HepG2 (cell line): ENCODE data around the gene TPI1. TPM values are rescaled to one million over a fixed set of nuclear protein-coding genes. Genes with fewer than 3 reads are reported as not detected.

ENCODE experiments used
- ARID4A ChIP-seq: sonication (generic); formaldehyde crosslinking; IDR thresholded peaks from 2 replicates; pipeline ENCODE4 v1.5.0; 2020; ENCODE audit warnings: mild to moderate bottlenecking, missing genetic modification reagents, borderline replicate concordance
- PCBP2 ChIP-seq: fragments of 200-400 bp; formaldehyde crosslinking; optimal IDR thresholded peaks from 2 replicates; pipeline ENCODE3; 2018; ENCODE audit warnings: low read length, low read depth; ENCODE audit not compliant: poor library complexity, severe bottlenecking
- POGK ChIP-seq: sonication (generic); formaldehyde crosslinking; conservative IDR thresholded peaks from 2 replicates; pipeline ENCODE4 v1.8.0; 2022; ENCODE audit warnings: mild to moderate bottlenecking, moderate library complexity, missing genetic modification reagents
- TEAD3 ChIP-seq: optimal IDR thresholded peaks from 2 replicates; pipeline ENCODE3; 2016; ENCODE audit warnings: borderline replicate concordance
- THAP9 ChIP-seq: sonication (generic); formaldehyde crosslinking; IDR thresholded peaks from 2 replicates; pipeline ENCODE4; 2020; ENCODE audit warnings: missing genetic modification reagents, mild to moderate bottlenecking, borderline replicate concordance
- ZFP91 ChIP-seq: sonication (generic); formaldehyde crosslinking; IDR thresholded peaks from 2 replicates; pipeline ENCODE4 v1.9.0; 2022; ENCODE audit warnings: missing genetic modification reagents, mild to moderate bottlenecking, borderline replicate concordance
- ZNF326 ChIP-seq: sonication (generic); formaldehyde crosslinking; IDR thresholded peaks from 2 replicates; pipeline ENCODE4 v1.4.0; 2020; ENCODE audit warnings: missing genetic modification reagents, borderline replicate concordance
- ZNF781 ChIP-seq: sonication (generic); formaldehyde crosslinking; IDR thresholded peaks from 2 replicates; pipeline ENCODE4 v1.5.1; 2020; ENCODE audit warnings: borderline replicate concordance, mild to moderate bottlenecking, missing genetic modification reagents; ENCODE audit errors: not compliant biosample characterization
- polyA plus RNA-seq, 8 experiments: library from polyadenylated mRNA; depleted of rRNA in 3 of 8; stranded (reverse) in 7 of 8; unstranded in 1 of 8; fragments of >200 nt; fragmentation: Illumina TruSeq in 4 of 8; extraction: Trizol in 4 of 8; gene quantifications; 2 replicates each; pipeline versions ENCODE4 v1.2.1 to v1.2.3, GENCODE V29; 2011 to 2016; ENCODE audit warnings: low read depth in 4 of 8, missing spikeins in 1 of 8, mixed read lengths in 1 of 8; ENCODE audit not compliant: insufficient read depth in 1 of 8
- total RNA-seq, 5 experiments: library from RNA; depleted of rRNA; stranded (reverse); fragments of >200 nt; fragmentation: Illumina TruSeq; extraction: Trizol; gene quantifications; 2 replicates each; pipeline ENCODE4 v1.2.3, GENCODE V29; 2016; ENCODE audit warnings: low read depth in 1 of 5

Gene TPI1
- total and polyA plus RNA-seq, 2 of the 13 experiments (the other 11 are each of a cell fraction or from before 2014, with no cell fraction given) = 945 to 2,535 TPM

GRCh38 chr12:6869049-6870021 lies 2.0 kb downstream of the TPI1 start (continued):
- peak; percentile 50; the same call in 1 of the 2 replicates for TF ChIP-seq ARID4A (CRISPR knock-in tag)
- TF ChIP-seq POGK (CRISPR knock-in tag) = no peak
- peak; percentile 29; the same call in 1 of the 2 replicates for TF ChIP-seq THAP9 (CRISPR knock-in tag)
- TF ChIP-seq ZNF326 (CRISPR knock-in tag) = 0 out of 2 replicates have a peak, but pooled peaks have one; percentile 41
- TF ChIP-seq ZNF781 (CRISPR knock-in tag) = no peak
- TF ChIP-seq TEAD3 (CRISPR knock-in tag) = peak; percentile 37
- peak; percentile 35; the same call in 1 of the 2 replicates for TF ChIP-seq ZFP91 (CRISPR knock-in tag)
- TF ChIP-seq PCBP2 = no peak
